Osteocyte (in vitro differentiated cells): ENCODE results near the gene ALK. TPM values are rescaled to one million over a fixed set of nuclear protein-coding genes. Genes with fewer than 3 reads are reported as not detected.

Experiments
- DNase-seq: peaks from one replicate; pipeline ENCODE4 v3.0.0; 2021; ENCODE audit warnings: mixed read lengths; ENCODE audit not compliant: unreplicated experiment; ENCODE audit errors: extremely low spot score
- H3K27ac Mint-ChIP-seq: one replicate; pipeline ENCODE4 v1.8.0; 2021; ENCODE audit warnings: mild to moderate bottlenecking, mixed read lengths; ENCODE audit not compliant: unreplicated experiment
- H3K27me3 Mint-ChIP-seq: one replicate; pipeline ENCODE4 v1.8.0; 2021; ENCODE audit warnings: mixed read lengths; ENCODE audit not compliant: unreplicated experiment
- H3K36me3 Mint-ChIP-seq: one replicate; pipeline ENCODE4 v1.8.0; 2021; ENCODE audit warnings: mixed read lengths; ENCODE audit not compliant: unreplicated experiment
- H3K4me1 Mint-ChIP-seq: one replicate; pipeline ENCODE4 v1.8.0; 2021; ENCODE audit warnings: mixed read lengths; ENCODE audit not compliant: unreplicated experiment
- H3K4me3 Mint-ChIP-seq: one replicate; pipeline ENCODE4 v1.8.0; 2021; ENCODE audit warnings: mild to moderate bottlenecking, moderate library complexity, mixed read lengths; ENCODE audit not compliant: unreplicated experiment
- H3K9me3 Mint-ChIP-seq: one replicate; pipeline ENCODE4 v1.8.0; 2021; ENCODE audit warnings: mixed read lengths; ENCODE audit not compliant: unreplicated experiment
- CTCF ChIP-seq: fragments of 200-600 bp; sonication (generic); IDR thresholded peaks from 2 replicates; pipeline ENCODE4 v1.5.0; 2021; ENCODE audit warnings: antibody characterized with exemption, mild to moderate bottlenecking, moderate library complexity
- total RNA-seq: library from RNA; stranded (reverse); gene quantifications from 2 replicates; pipeline ENCODE4 v1.2.1, GENCODE V29; 2021

ALK gene
- total RNA-seq, 1 donor from 2014 or later: not detected

DNA sequence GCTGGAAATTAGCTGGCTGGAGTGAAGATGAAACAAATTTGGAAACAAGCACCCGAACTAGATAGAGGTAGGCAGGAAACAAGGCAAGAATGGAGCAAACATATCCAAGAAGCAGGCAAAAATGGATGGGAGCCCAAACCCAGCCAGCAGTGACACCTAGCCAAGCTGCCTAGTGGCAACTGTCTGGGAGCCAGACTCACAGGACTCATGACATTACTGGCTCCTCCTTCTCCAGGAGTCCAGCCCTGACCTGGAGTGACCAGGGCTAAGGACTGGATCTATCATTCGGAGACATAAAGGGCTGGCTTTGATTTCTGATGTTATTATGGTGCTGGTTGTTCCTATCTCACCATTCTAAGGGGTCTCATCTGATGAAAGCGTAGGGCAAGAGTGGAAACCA is 21.3 kb upstream of the ALK start:
- no peak for DNase-seq
- Mint-ChIP-seq H3K4me1 (no peaks in the 10 kb centered on the region), H3K4me3 (no peak overlapping the region), H3K36me3 (no peaks in the 10 kb centered on the region), H3K9me3 (no peaks in the 10 kb centered on the region), H3K27me3 (no peaks in the 10 kb centered on the region), H3K27ac (no peak overlapping the region)
- no peak for TF ChIP-seq CTCF

- Mint-ChIP-seq H3K36me3 (no peaks in the 10 kb centered on the region), H3K4me1 (no peaks in the 10 kb centered on the region), H3K27me3 (no peaks in the 10 kb centered on the region), H3K4me3 (no peak overlapping the region), H3K9me3 (no peaks in the 10 kb centered on the region), H3K27ac (no peak overlapping the region)
- TF ChIP-seq CTCF: no peak
- DNase-seq: no peak
These were observed 19.3 kb upstream of the ALK start for GRCh38 chr2:29940706-29941105.

- no peaks in the 10 kb centered on the region for H3K9me3 Mint-ChIP-seq
- TF ChIP-seq CTCF: no peak
- DNase-seq: no peak
- peaks cover 6% of the 10 kb centered on the region for H3K27me3 Mint-ChIP-seq
- H3K4me3 Mint-ChIP-seq: no peak overlapping the region
- no peaks in the 10 kb centered on the region for H3K36me3 Mint-ChIP-seq
- no peak overlapping the region for H3K27ac Mint-ChIP-seq
- no peaks in the 10 kb centered on the region for H3K4me1 Mint-ChIP-seq
These were observed 14.6 kb upstream of the ALK start for GRCh38 chr2:29936020-29936419.

GRCh38 chr2:29931818-29932217 is 10.4 kb upstream of the ALK start:
- H3K27ac Mint-ChIP-seq: no peak overlapping the region
- no peaks in the 10 kb centered on the region for H3K36me3 Mint-ChIP-seq
- H3K27me3 Mint-ChIP-seq: peaks cover 6% of the 10 kb centered on the region
- no peak for TF ChIP-seq CTCF
- H3K4me1 Mint-ChIP-seq: no peaks in the 10 kb centered on the region
- no peaks in the 10 kb centered on the region for H3K9me3 Mint-ChIP-seq
- DNase-seq: no peak
- H3K4me3 Mint-ChIP-seq: no peak overlapping the region

GRCh38 chr2:29923110-29923721 is 1.8 kb upstream of the ALK start:
- H3K36me3 Mint-ChIP-seq: no peaks in the 10 kb centered on the region
- H3K4me1 Mint-ChIP-seq: peaks cover 9% of the 10 kb centered on the region
- H3K27me3 Mint-ChIP-seq: peaks cover 28% of the 10 kb centered on the region
- no peaks in the 10 kb centered on the region for H3K9me3 Mint-ChIP-seq
- DNase-seq: no peak
- no peak overlapping the region for H3K4me3 Mint-ChIP-seq
- TF ChIP-seq CTCF: peak; percentile 92
- H3K27ac Mint-ChIP-seq: no peak overlapping the region
